ENCODE data around the gene HNRNPUL1. TPM values are rescaled to one million over a fixed set of nuclear protein-coding genes. Genes with fewer than 3 reads are reported as not detected.
A peak's percentile ranks its signal among the peaks of the same experiment; 100 is the strongest.

Gene HNRNPUL1
- total and polyA plus RNA-seq, 2 experiments from 2014 or later = 204 to 207 TPM

- H3K4me3 ChIP-seq = peak overlapping the region; percentile 67
- H3K4me3 Mint-ChIP-seq = peak overlapping the region; percentile 72
Measured at GRCh38 chr19:41226874-41227390, 37.2 kb upstream of the HNRNPUL1 start.

DNA sequence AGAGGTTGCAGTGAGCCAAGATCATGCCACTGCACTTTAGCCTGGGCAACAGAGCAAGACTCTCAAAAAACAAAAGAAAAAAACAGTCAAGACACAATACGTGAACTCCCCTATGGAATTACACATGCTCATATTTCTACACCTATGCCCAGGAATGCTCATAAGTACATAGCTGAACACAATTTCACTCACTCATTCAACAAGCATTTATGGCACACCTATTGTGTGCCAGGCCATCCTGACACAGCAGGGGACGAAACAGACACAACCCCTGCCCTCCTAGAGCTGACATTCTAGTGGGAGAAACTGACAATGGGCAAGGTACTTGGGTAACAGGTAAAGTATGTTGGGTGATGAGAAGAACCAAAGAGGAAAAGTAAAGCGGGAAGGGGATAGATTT lies 35.7 kb upstream of the HNRNPUL1 start:
- DNase-seq (ENCODE audit: low spot score) (no peak), ATAC-seq (no peak)
- no peak overlapping the region for H3K4me2 ChIP-seq
- no peak overlapping the region for H3K4me3 ChIP-seq
- no peaks in the 10 kb centered on the region for H3K9me2 ChIP-seq (ENCODE audit: insufficient read depth)
- no peak overlapping the region for H2AFZ ChIP-seq
- H3K4me3 Mint-ChIP-seq = no peak overlapping the region
- no peaks in the 10 kb centered on the region for H3K36me3 Mint-ChIP-seq (ENCODE audit: low read depth)
- no peaks in the 10 kb centered on the region for H4K20me1 ChIP-seq (replicated peaks; ENCODE audit: insufficient read depth)
- peaks cover 21% of the 10 kb centered on the region for H3K4me1 ChIP-seq (ENCODE audit: insufficient read depth)
- H3F3A ChIP-seq (replicated peaks; ENCODE audit: low read depth) = peaks cover 24% of the 10 kb centered on the region
- H3K79me2 ChIP-seq (replicated peaks; ENCODE audit: insufficient read depth) = no peaks in the 10 kb centered on the region
- peaks cover 2% of the 10 kb centered on the region for H3K27me3 Mint-ChIP-seq (ENCODE audit: insufficient read depth, low read depth, poor library complexity)
- H3K36me3 ChIP-seq (ENCODE audit: insufficient read depth) = no peaks in the 10 kb centered on the region
- H3K27ac Mint-ChIP-seq = no peak overlapping the region
- H3K4me1 Mint-ChIP-seq = peaks cover 27% of the 10 kb centered on the region
- no peaks in the 10 kb centered on the region for H3K9me3 Mint-ChIP-seq
- H3K27me3 ChIP-seq (ENCODE audit: insufficient read depth) = no peaks in the 10 kb centered on the region
- no peak overlapping the region for H3K27ac ChIP-seq (ENCODE audit: low read depth)
- TF ChIP-seq ZNF331 (CRISPR knock-in tag; IDR thresholded peaks at IDR 0.05; ENCODE audit: low read depth) (no peak), REST (IDR thresholded peaks at IDR 0.05; ENCODE audit: unreplicated experiment) (no peak), ETS1 (IDR thresholded peaks at IDR 0.05) (no peak), NANOG (IDR thresholded peaks at IDR 0.05; ENCODE audit: borderline replicate concordance) (no peak), JUNB (IDR thresholded peaks at IDR 0.05; ENCODE audit: unreplicated experiment) (no peak), STAT1 (IDR thresholded peaks at IDR 0.05; ENCODE audit: unreplicated experiment) (no peak), POLR2AphosphoS5 (IDR thresholded peaks at IDR 0.05; ENCODE audit: low read depth) (no peak), CREB1 (CRISPR knock-in tag; IDR thresholded peaks at IDR 0.05; ENCODE audit: low read depth) (no peak), CTCF (conservative IDR thresholded peaks at IDR 0.05; ENCODE audit: low read depth in 2 of 2) (no peak)

More at GRCh38 chr19:41226874-41227390, 37.2 kb upstream of the HNRNPUL1 start:
- H3K4me2 ChIP-seq = peak overlapping the region; percentile 86
- H3K36me3 ChIP-seq (ENCODE audit: insufficient read depth) = no peaks in the 10 kb centered on the region
- no peaks in the 10 kb centered on the region for H3K79me2 ChIP-seq (replicated peaks; ENCODE audit: insufficient read depth)
- no peaks in the 10 kb centered on the region for H4K20me1 ChIP-seq (replicated peaks; ENCODE audit: insufficient read depth)
- peak overlapping the region; percentile 80; the same call in 1 of the 2 replicates for H3K27ac ChIP-seq (ENCODE audit: low read depth)
- H3K9me3 Mint-ChIP-seq = no peaks in the 10 kb centered on the region
- H3K36me3 Mint-ChIP-seq (ENCODE audit: low read depth) = peaks cover 9% of the 10 kb centered on the region; the same call in 2 of the 3 replicates
- H3K27me3 ChIP-seq (ENCODE audit: insufficient read depth) = no peaks in the 10 kb centered on the region
- ATAC-seq = no peak
- no peak overlapping the region for H2AFZ ChIP-seq
- peaks cover 5% of the 10 kb centered on the region for H3K27me3 Mint-ChIP-seq (ENCODE audit: insufficient read depth, low read depth, poor library complexity)
- H3F3A ChIP-seq (replicated peaks; ENCODE audit: low read depth) = peaks cover 26% of the 10 kb centered on the region
- DNase-seq (ENCODE audit: low spot score) = no peak
- H3K27ac Mint-ChIP-seq = no peak overlapping the region
- no peaks in the 10 kb centered on the region for H3K9me2 ChIP-seq (ENCODE audit: insufficient read depth)
- TF ChIP-seq EZH2 (IDR thresholded peaks at IDR 0.05; ENCODE audit: low read depth, unreplicated experiment) = no peak
- H3K4me1 Mint-ChIP-seq = peaks cover 39% of the 10 kb centered on the region
- peaks cover 28% of the 10 kb centered on the region for H3K4me1 ChIP-seq (ENCODE audit: insufficient read depth)
